ENCODE measurements around the gene NPAS2. TPM values are rescaled to one million over a fixed set of nuclear protein-coding genes. Genes with fewer than 3 reads are reported as not detected.

NPAS2 gene, protein sequence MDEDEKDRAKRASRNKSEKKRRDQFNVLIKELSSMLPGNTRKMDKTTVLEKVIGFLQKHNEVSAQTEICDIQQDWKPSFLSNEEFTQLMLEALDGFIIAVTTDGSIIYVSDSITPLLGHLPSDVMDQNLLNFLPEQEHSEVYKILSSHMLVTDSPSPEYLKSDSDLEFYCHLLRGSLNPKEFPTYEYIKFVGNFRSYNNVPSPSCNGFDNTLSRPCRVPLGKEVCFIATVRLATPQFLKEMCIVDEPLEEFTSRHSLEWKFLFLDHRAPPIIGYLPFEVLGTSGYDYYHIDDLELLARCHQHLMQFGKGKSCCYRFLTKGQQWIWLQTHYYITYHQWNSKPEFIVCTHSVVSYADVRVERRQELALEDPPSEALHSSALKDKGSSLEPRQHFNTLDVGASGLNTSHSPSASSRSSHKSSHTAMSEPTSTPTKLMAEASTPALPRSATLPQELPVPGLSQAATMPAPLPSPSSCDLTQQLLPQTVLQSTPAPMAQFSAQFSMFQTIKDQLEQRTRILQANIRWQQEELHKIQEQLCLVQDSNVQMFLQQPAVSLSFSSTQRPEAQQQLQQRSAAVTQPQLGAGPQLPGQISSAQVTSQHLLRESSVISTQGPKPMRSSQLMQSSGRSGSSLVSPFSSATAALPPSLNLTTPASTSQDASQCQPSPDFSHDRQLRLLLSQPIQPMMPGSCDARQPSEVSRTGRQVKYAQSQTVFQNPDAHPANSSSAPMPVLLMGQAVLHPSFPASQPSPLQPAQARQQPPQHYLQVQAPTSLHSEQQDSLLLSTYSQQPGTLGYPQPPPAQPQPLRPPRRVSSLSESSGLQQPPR
- 44.5 TPM for total RNA-seq
- polyA plus RNA-seq (ENCODE audit: insufficient read depth, low read depth, low replicate concordance) = 8.4 TPM
- long read RNA-seq, donor 1 = 0 reads
- long read RNA-seq, donor 2 = 0 reads
- long read RNA-seq, donor 3 = 0 reads
- long read RNA-seq, donor 4 = 0 reads
- long read RNA-seq, donor 5 = 0 reads
- long read RNA-seq, donor 6 = 0 reads
- long read RNA-seq, donor 7, partial matches to known transcripts = 16 of 30 reads
- long read RNA-seq, donor 7, other reads (novel, unspliced or antisense) = 12 of 30 reads
- long read RNA-seq, donor 8 = 0 reads
- long read RNA-seq, donor 9 = 0 reads
- long read RNA-seq, donor 10 = 0 reads

DNA sequence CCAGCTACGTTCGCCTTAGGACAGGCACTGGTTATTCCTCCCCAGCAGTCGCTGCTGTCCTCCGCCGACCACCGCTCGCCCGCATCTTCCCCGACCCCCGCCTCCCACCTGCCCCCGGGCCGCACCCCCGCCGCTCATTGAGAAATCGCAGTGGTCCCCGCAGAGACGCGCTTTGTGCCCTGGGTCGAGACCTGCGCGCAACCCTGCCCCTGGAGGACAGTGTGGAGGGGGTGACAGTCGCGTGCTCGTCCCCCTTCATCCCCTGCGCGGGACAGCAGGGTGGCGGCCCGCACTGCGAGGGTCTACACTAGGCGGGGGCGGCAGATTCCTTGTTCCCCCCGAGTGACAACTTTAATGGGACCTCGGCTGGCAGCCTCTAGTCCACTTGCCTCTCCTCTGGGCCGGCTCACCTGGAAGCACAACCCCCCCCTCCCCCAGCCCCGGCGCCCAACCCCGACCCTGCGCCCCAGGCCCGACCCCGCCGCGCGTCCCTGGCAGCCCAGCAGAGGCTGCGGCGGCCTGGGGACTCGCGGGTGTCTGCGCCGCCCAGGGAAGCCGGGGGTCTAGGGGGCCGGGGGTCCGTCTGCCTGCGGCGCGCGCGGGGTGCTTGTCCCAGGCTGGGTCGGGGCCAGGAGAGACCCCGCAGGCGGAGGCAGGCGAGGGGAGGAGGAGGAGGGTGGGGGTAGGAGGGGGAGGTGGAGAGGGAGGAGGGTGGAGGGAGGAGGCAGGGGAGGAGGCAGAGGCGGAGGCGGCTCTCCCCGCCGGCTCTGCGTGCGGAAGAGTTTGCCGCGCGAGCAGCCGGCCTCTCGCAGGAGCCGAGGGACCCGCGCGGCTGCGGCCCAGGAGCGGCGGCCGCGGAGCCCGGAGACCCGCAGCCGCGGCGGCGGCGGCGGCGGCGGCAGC lies at the start of gene NPAS2:
Gene NPAS2 (plus strand): TSS at position 770 of the 903 bp plus-strand sequence. CDS start 84,616 bp downstream, outside the sequence.
- Histone ChIP-seq H3K4me1 (ENCODE audit: control insufficient read depth in 2 of 3, insufficient read depth in 2 of 3, low read depth in 1 of 3, low read length in 3 of 3) (peaks cover 0 to 6% (median 0%) of the 10 kb centered on the region in 3 donors), H3K4me3 (ENCODE audit: low read length in 3 of 3) (peak within 1 kb of the TSS; percentile 46 to 67 (median 54)), H3K9ac (ENCODE audit: low read length in 3 of 3) (peak within 1 kb of the TSS; percentile 30 to 72 (median 48)), H3K27me3 (ENCODE audit: control insufficient read depth, insufficient read depth, low read length) (peaks cover 4% of the 10 kb centered on the region), H3K27ac (ENCODE audit: low read depth in 2 of 2, low read length in 2 of 2) (peak within 1 kb of the TSS; percentile 75 to 87), H3K9me3 (ENCODE audit: control insufficient read depth in 2 of 3, insufficient read depth in 1 of 3, low read length in 3 of 3) (no peaks in the 10 kb centered on the region), H3K36me3 (ENCODE audit: control insufficient read depth in 2 of 3, insufficient read depth in 3 of 3, low read length in 3 of 3) (no peaks in the 10 kb centered on the region)
- peak; percentile 56 to 83 (median 78) for DNase-seq
- intact Hi-C loops (cut with DNase I) = no loop called here
- no peak for FAIRE-seq
- TF ChIP-seq, protein P1, sequence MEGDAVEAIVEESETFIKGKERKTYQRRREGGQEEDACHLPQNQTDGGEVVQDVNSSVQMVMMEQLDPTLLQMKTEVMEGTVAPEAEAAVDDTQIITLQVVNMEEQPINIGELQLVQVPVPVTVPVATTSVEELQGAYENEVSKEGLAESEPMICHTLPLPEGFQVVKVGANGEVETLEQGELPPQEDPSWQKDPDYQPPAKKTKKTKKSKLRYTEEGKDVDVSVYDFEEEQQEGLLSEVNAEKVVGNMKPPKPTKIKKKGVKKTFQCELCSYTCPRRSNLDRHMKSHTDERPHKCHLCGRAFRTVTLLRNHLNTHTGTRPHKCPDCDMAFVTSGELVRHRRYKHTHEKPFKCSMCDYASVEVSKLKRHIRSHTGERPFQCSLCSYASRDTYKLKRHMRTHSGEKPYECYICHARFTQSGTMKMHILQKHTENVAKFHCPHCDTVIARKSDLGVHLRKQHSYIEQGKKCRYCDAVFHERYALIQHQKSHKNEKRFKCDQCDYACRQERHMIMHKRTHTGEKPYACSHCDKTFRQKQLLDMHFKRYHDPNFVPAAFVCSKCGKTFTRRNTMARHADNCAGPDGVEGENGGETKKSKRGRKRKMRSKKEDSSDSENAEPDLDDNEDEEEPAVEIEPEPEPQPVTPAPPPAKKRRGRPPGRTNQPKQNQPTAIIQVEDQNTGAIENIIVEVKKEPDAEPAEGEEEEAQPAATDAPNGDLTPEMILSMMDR (IDR thresholded peaks at IDR 0.05; ENCODE audit: borderline replicate concordance, extremely low read depth, insufficient read depth) = no peak

DNA sequence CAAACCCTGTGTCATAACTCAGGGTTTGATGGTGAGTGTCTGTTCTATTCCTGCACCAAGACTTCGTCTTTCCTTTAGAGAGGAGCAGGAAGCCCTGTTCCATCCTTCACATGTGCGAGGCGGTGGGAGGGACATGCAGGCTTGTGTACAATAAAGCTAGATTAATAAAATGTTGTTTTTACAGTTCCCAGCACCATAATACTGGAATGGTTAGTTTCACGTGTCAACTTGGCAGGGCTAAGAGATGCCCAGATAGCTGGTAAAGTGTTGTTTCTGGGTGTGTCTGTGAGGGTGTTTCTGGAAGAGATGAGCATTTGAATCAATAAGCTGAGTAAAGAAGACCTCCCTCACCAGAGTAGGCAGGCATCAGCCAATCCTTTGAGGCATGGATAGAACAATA lies 48.8 kb upstream of the NPAS2 start:
- Histone ChIP-seq H3K36me3 (ENCODE audit: control insufficient read depth in 2 of 3, insufficient read depth in 3 of 3, low read length in 3 of 3) (no peaks in the 10 kb centered on the region), H3K9me3 (ENCODE audit: control insufficient read depth in 2 of 3, insufficient read depth in 1 of 3, low read length in 3 of 3) (no peaks in the 10 kb centered on the region), H3K4me1 (ENCODE audit: control insufficient read depth in 2 of 3, insufficient read depth in 2 of 3, low read depth in 1 of 3, low read length in 3 of 3) (no peaks in the 10 kb centered on the region), H3K9ac (ENCODE audit: low read length in 3 of 3) (no peak overlapping the region), H3K27me3 (ENCODE audit: control insufficient read depth, insufficient read depth, low read length) (no peaks in the 10 kb centered on the region), H3K4me3 (ENCODE audit: low read length in 3 of 3) (no peak overlapping the region), H3K27ac (ENCODE audit: low read depth in 2 of 2, low read length in 2 of 2) (no peak overlapping the region)
- DNase-seq (no peak), FAIRE-seq (no peak)
- intact Hi-C loops (cut with DNase I) = no loop called here
- TF ChIP-seq, protein P1 (IDR thresholded peaks at IDR 0.05; ENCODE audit: borderline replicate concordance, extremely low read depth, insufficient read depth) = no peak

DNA sequence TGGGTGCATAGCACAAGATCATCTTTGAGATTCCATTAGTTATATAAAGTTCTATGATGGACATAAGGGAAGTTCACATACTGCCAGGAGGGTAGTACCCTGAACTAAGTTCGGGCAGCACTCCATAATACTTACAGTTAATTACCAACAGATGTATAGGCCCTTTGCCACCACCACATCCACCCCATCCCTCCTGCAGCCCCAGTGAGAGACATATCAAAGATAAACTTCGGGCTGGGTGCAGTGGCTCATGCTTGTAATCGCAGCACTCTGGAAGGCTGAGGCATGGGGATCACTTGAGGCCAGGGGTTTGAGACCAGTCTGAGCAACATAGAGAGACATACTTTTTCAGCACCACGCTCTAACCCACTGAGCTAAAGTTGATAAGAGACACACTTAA lies 46.4 kb upstream of the NPAS2 start:
- TF ChIP-seq, protein P1 (IDR thresholded peaks at IDR 0.05; ENCODE audit: borderline replicate concordance, extremely low read depth, insufficient read depth) = no peak
- no peak overlapping the region for H3K27ac ChIP-seq (ENCODE audit: low read depth in 2 of 2, low read length in 2 of 2)
- H3K4me1 ChIP-seq (ENCODE audit: control insufficient read depth in 2 of 3, insufficient read depth in 2 of 3, low read depth in 1 of 3, low read length in 3 of 3) = no peaks in the 10 kb centered on the region
- H3K4me3 ChIP-seq (ENCODE audit: low read length in 3 of 3) = no peak overlapping the region
- H3K36me3 ChIP-seq (ENCODE audit: control insufficient read depth in 2 of 3, insufficient read depth in 3 of 3, low read length in 3 of 3) = no peaks in the 10 kb centered on the region
- no peak overlapping the region for H3K9ac ChIP-seq (ENCODE audit: low read length in 3 of 3)
- FAIRE-seq (no peak), DNase-seq (no peak)
- intact Hi-C loops (cut with DNase I) = no loop called here
- no peaks in the 10 kb centered on the region for H3K27me3 ChIP-seq (ENCODE audit: control insufficient read depth, insufficient read depth, low read length)
- no peaks in the 10 kb centered on the region for H3K9me3 ChIP-seq (ENCODE audit: control insufficient read depth in 2 of 3, insufficient read depth in 1 of 3, low read length in 3 of 3)
